ENCODE results near the gene C9orf152. TPM values are rescaled to one million over a fixed set of nuclear protein-coding genes. Genes with fewer than 3 reads are reported as not detected.

Gene C9orf152
- total RNA-seq, 1 experiment from 2014 or later = not detected

DNA sequence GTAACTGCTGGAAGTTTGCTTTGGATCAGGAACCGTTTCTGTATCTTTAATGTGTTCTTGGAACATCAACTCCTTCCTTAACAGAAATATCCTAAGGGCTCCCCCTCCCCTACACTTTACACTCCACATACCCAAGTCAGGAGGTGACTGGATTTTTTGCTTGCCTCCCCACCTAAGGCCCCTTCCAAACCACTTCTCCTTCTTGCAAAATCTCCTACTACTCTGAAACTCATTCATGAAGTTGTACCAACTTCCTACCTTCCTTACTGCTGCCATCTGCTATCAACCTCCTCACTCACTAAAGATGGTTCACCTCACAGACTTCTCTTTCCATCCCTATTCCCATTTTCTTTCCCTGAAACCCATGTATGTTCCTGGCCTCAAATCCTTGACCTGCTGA lies 32.2 kb upstream of the C9orf152 start:
- peaks cover 17% of the 10 kb centered on the region; the same call in 1 of the 2 replicates for H3K36me3 ChIP-seq (ENCODE audit: insufficient read depth, low read length)
- H3K4me1 ChIP-seq (ENCODE audit: low read length) = no peaks in the 10 kb centered on the region
- H3K79me2 ChIP-seq (ENCODE audit: low read length) = no peaks in the 10 kb centered on the region
- H3K9me3 ChIP-seq (ENCODE audit: low read length) = no peaks in the 10 kb centered on the region
- no peaks in the 10 kb centered on the region for H3K9me2 ChIP-seq (replicated peaks; ENCODE audit: insufficient read depth, low read length)
- no peak for DNase-seq
- H2AFZ ChIP-seq (ENCODE audit: low read length) = no peak overlapping the region
- H3K4me3 ChIP-seq (ENCODE audit: low read length) = no peak overlapping the region
- no peak overlapping the region for H3K4me2 ChIP-seq (ENCODE audit: low read depth, low read length, poor library complexity, severe bottlenecking)
- no peaks in the 10 kb centered on the region for H3K27me3 ChIP-seq (ENCODE audit: low read length)
- no peak overlapping the region for H3K9ac ChIP-seq (ENCODE audit: low read length)
- 0 out of 2 replicates have a peak, but pooled peaks cover 5% of the 10 kb centered on the region for H4K20me1 ChIP-seq (ENCODE audit: insufficient read depth, low read depth, low read length)
- H3K27ac ChIP-seq (ENCODE audit: low read length) = no peak overlapping the region

DNA sequence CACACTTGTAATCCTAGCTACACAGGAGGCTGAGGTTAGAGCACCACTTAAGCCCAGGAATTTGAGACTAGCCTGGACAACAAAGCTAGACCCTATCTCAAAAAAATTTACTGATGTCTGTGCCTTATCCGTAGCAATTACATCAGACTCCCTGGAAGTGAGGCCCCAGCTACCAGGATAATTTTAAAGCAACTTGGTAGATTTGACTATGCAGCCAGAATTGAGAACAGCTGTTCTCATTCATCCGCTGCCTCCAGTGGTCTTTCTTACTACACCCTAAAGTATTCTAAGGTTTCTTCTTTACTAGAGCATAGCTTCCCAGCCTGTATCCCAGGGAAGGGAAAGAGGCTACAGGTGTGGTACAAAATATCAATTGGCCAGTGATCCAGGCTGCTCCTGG lies 20.4 kb upstream of the C9orf152 start:
- no peak overlapping the region for H3K9ac ChIP-seq (ENCODE audit: low read length)
- no peak overlapping the region for H2AFZ ChIP-seq (ENCODE audit: low read length)
- no peaks in the 10 kb centered on the region for H3K79me2 ChIP-seq (ENCODE audit: low read length)
- no peaks in the 10 kb centered on the region for H3K9me2 ChIP-seq (replicated peaks; ENCODE audit: insufficient read depth, low read length)
- H3K27ac ChIP-seq (ENCODE audit: low read length) = no peak overlapping the region
- no peaks in the 10 kb centered on the region for H3K36me3 ChIP-seq (ENCODE audit: insufficient read depth, low read length)
- no peaks in the 10 kb centered on the region for H3K27me3 ChIP-seq (ENCODE audit: low read length)
- no peaks in the 10 kb centered on the region for H3K9me3 ChIP-seq (ENCODE audit: low read length)
- no peaks in the 10 kb centered on the region for H4K20me1 ChIP-seq (ENCODE audit: insufficient read depth, low read depth, low read length)
- no peaks in the 10 kb centered on the region for H3K4me1 ChIP-seq (ENCODE audit: low read length)
- no peak overlapping the region for H3K4me3 ChIP-seq (ENCODE audit: low read length)
- H3K4me2 ChIP-seq (ENCODE audit: low read depth, low read length, poor library complexity, severe bottlenecking) = no peak overlapping the region
- no peak for DNase-seq

DNA sequence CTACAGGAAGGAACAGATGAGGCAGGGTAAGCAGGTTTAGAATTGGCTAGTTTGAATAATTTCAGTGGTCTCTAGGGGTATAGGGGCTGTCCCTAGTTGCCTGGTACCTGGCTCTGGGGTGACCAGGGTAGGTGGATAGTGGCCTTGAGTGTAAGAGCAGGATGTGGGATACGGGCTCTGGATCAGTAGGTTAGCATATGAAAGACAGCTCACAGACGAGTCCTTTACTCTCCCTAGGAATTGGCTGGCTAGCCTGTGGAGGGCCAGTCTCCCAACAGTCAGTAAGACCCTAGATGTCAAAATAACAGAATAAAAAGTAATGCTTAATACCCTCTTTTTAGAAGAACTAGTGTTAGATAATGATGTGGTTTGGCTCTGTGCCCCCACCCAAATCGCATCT lies 16.6 kb upstream of the C9orf152 start:
- Histone ChIP-seq H3K36me3 (ENCODE audit: insufficient read depth, low read length) (no peaks in the 10 kb centered on the region), H3K27ac (ENCODE audit: low read length) (no peak overlapping the region), H3K9ac (ENCODE audit: low read length) (no peak overlapping the region), H3K27me3 (ENCODE audit: low read length) (no peaks in the 10 kb centered on the region), H2AFZ (ENCODE audit: low read length) (no peak overlapping the region), H3K4me3 (ENCODE audit: low read length) (no peak overlapping the region), H3K79me2 (ENCODE audit: low read length) (no peaks in the 10 kb centered on the region), H3K4me2 (ENCODE audit: low read depth, low read length, poor library complexity, severe bottlenecking) (no peak overlapping the region), H3K9me3 (ENCODE audit: low read length) (no peaks in the 10 kb centered on the region), H3K4me1 (ENCODE audit: low read length) (no peaks in the 10 kb centered on the region), H3K9me2 (replicated peaks; ENCODE audit: insufficient read depth, low read length) (no peaks in the 10 kb centered on the region), H4K20me1 (ENCODE audit: insufficient read depth, low read depth, low read length) (no peaks in the 10 kb centered on the region)
- no peak for DNase-seq

DNA sequence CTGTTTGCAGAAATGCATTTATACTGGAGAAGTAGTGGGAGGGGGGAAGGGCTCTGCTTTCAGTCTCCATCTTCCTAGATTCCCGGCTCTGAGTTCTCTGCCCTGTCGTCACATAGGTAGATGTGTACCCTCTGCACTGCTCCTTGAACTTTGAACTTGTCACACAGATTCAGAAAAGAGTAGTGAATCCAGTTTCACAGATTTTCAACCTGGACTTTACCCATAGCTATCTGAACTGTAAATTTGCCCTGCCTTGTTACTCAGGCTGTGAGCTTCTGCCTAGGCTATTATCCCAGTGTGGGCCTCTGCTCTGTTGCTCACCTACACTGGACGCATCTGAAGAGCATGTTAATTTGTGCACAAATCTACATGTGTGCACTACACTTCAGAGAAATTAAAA lies 12.8 kb upstream of the C9orf152 start:
- Histone ChIP-seq H3K9ac (ENCODE audit: low read length) (no peak overlapping the region), H3K4me3 (ENCODE audit: low read length) (no peak overlapping the region), H3K36me3 (ENCODE audit: insufficient read depth, low read length) (no peaks in the 10 kb centered on the region), H3K79me2 (ENCODE audit: low read length) (no peaks in the 10 kb centered on the region), H2AFZ (ENCODE audit: low read length) (no peak overlapping the region), H3K27me3 (ENCODE audit: low read length) (no peaks in the 10 kb centered on the region), H3K9me3 (ENCODE audit: low read length) (no peaks in the 10 kb centered on the region), H3K4me2 (ENCODE audit: low read depth, low read length, poor library complexity, severe bottlenecking) (no peak overlapping the region), H3K9me2 (replicated peaks; ENCODE audit: insufficient read depth, low read length) (no peaks in the 10 kb centered on the region), H4K20me1 (ENCODE audit: insufficient read depth, low read depth, low read length) (no peaks in the 10 kb centered on the region; the same call in 1 of the 2 replicates), H3K27ac (ENCODE audit: low read length) (no peak overlapping the region), H3K4me1 (ENCODE audit: low read length) (no peaks in the 10 kb centered on the region)
- no peak for DNase-seq

DNA sequence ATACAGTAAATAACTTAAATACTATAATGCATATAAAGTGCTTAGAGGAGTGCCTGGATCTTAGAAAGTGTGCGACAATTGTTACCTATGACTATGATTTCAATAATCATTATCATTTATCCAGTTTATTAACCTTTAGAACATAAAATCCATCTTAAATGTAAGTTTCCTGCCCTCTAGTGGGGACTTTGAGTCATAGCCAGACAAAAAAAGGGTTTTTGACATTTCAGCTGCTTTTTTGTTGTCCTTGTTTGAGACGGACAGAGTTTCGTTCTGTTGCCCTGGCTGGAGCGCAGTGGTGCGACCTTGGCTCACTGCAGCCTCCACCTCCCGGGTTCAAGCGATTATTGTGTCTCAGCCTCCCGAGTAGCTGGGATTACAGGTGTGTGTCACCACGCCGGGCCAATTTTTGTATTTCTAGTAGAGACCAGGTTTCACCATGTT lies 9.7 kb upstream of the C9orf152 start:
- Histone ChIP-seq H3K4me3 (ENCODE audit: low read length) (no peak overlapping the region), H4K20me1 (ENCODE audit: insufficient read depth, low read depth, low read length) (no peaks in the 10 kb centered on the region; the same call in 1 of the 2 replicates), H3K4me1 (ENCODE audit: low read length) (no peaks in the 10 kb centered on the region), H2AFZ (ENCODE audit: low read length) (no peak overlapping the region), H3K79me2 (ENCODE audit: low read length) (no peaks in the 10 kb centered on the region), H3K9me2 (replicated peaks; ENCODE audit: insufficient read depth, low read length) (no peaks in the 10 kb centered on the region), H3K36me3 (ENCODE audit: insufficient read depth, low read length) (no peaks in the 10 kb centered on the region), H3K27me3 (ENCODE audit: low read length) (no peaks in the 10 kb centered on the region), H3K9me3 (ENCODE audit: low read length) (no peaks in the 10 kb centered on the region), H3K4me2 (ENCODE audit: low read depth, low read length, poor library complexity, severe bottlenecking) (no peak overlapping the region), H3K27ac (ENCODE audit: low read length) (no peak overlapping the region), H3K9ac (ENCODE audit: low read length) (no peak overlapping the region)
- peak; percentile 73 for DNase-seq

DNA sequence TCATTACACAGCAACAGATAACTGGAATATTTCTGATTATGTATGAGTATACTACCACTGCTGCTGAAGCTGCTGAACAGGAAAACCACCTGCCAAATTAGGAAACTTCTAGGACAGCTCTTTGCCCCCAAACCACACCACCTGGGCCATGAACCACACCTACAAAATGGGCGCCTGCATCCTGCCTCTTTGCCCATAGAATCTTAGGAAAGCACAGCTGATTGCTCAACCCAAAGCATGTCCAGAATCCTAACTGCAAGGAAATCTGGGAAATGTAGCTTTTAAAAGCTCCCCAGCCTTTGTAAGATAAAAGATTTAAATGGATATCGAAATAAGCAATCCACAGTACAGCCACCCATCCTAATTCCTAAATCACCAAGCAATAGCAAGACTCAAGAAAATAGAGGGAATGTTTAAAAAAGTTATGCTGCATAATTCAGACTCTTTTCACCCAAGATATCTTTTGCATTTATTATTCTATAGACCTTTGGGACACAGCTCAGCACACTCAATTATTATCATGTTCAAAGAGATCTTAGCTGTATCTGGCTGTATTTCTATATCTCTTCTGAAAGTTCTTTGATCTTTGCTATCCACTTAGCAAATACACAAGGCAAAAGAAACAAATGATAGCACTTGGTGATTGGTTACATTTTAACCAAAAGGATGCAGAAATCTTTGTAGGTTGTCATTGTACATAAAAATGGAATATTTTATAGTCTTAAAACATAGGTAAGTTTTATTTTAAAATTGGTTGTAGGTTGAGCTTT lies 6.8 kb upstream of the C9orf152 start:
- Histone ChIP-seq H3K4me2 (ENCODE audit: low read depth, low read length, poor library complexity, severe bottlenecking) (no peak overlapping the region), H2AFZ (ENCODE audit: low read length) (no peak overlapping the region), H3K27me3 (ENCODE audit: low read length) (no peaks in the 10 kb centered on the region), H3K36me3 (ENCODE audit: insufficient read depth, low read length) (no peaks in the 10 kb centered on the region), H3K9me2 (replicated peaks; ENCODE audit: insufficient read depth, low read length) (no peaks in the 10 kb centered on the region), H3K9me3 (ENCODE audit: low read length) (no peaks in the 10 kb centered on the region), H4K20me1 (ENCODE audit: insufficient read depth, low read depth, low read length) (no peaks in the 10 kb centered on the region; the same call in 1 of the 2 replicates), H3K79me2 (ENCODE audit: low read length) (no peaks in the 10 kb centered on the region), H3K9ac (ENCODE audit: low read length) (no peak overlapping the region), H3K4me3 (ENCODE audit: low read length) (no peak overlapping the region), H3K27ac (ENCODE audit: low read length) (no peak overlapping the region), H3K4me1 (ENCODE audit: low read length) (no peaks in the 10 kb centered on the region)
- no peak for DNase-seq

DNA sequence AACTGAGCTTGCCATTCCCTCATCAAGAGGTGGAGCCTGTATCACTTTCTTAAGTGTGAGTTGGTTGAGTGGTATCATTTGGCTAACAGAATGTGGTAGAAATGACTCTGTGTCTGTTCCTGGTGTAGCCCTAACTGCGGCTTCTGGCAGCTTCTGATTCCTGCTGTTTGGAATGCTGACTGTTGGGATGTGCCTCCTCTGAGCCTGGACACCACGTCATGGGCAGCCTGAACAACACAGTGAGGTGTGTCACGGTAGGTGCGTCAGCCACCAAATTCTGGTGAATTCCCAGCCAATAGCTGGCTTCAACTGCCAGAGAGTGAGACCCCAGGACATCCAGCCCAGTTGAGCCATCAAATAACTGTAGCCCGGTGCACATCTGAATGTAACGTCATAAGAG lies 6.1 kb upstream of the C9orf152 start:
- Histone ChIP-seq H3K9me3 (ENCODE audit: low read length) (no peaks in the 10 kb centered on the region), H3K9me2 (replicated peaks; ENCODE audit: insufficient read depth, low read length) (no peaks in the 10 kb centered on the region), H3K4me1 (ENCODE audit: low read length) (no peaks in the 10 kb centered on the region), H4K20me1 (ENCODE audit: insufficient read depth, low read depth, low read length) (no peaks in the 10 kb centered on the region; the same call in 1 of the 2 replicates), H3K9ac (ENCODE audit: low read length) (no peak overlapping the region), H2AFZ (ENCODE audit: low read length) (no peak overlapping the region), H3K4me2 (ENCODE audit: low read depth, low read length, poor library complexity, severe bottlenecking) (no peak overlapping the region), H3K4me3 (ENCODE audit: low read length) (no peak overlapping the region), H3K27me3 (ENCODE audit: low read length) (no peaks in the 10 kb centered on the region), H3K79me2 (ENCODE audit: low read length) (no peaks in the 10 kb centered on the region), H3K27ac (ENCODE audit: low read length) (no peak overlapping the region), H3K36me3 (ENCODE audit: insufficient read depth, low read length) (no peaks in the 10 kb centered on the region)
- no peak for DNase-seq

DNA sequence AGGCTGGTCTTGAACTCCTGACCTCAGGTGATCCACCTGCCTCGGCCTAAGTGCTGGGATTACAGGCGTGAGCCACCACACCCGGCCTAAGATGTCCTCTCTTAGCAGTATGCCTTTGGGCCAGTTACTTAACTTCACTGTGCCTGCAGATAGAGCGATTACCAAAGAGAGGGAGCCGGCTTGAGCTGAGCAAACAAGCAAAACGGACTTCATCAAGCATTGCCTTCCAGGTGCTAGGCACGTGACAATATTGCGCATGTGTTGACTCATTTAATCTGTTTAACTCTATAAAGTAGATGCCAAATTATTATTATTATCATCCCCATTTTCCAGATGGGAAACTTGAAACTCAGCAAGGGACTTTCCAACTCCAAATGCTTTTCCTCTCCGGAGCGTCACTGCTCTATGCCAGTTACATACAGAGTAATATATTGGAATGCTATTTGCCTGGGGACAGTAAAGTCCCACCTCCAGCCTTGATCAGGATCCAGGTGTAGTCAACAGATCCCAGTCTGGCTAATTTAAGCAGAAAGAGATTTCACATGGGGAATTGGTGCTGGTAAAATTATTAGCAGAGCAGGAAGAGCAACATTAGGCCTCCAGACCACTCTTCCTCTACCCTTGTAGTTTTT lies 5.6 kb upstream of the C9orf152 start:
- DNase-seq = no peak

More for the DNA sequence above, 5.6 kb upstream of the C9orf152 start:
- Histone ChIP-seq H3K79me2 (ENCODE audit: low read length) (no peaks in the 10 kb centered on the region), H3K36me3 (ENCODE audit: insufficient read depth, low read length) (no peaks in the 10 kb centered on the region), H3K27me3 (ENCODE audit: low read length) (no peaks in the 10 kb centered on the region), H3K9me2 (replicated peaks; ENCODE audit: insufficient read depth, low read length) (no peaks in the 10 kb centered on the region), H3K4me2 (ENCODE audit: low read depth, low read length, poor library complexity, severe bottlenecking) (no peak overlapping the region), H2AFZ (ENCODE audit: low read length) (no peak overlapping the region), H4K20me1 (ENCODE audit: insufficient read depth, low read depth, low read length) (no peaks in the 10 kb centered on the region; the same call in 1 of the 2 replicates), H3K9ac (ENCODE audit: low read length) (no peak overlapping the region), H3K4me3 (ENCODE audit: low read length) (no peak overlapping the region), H3K4me1 (ENCODE audit: low read length) (no peaks in the 10 kb centered on the region), H3K27ac (ENCODE audit: low read length) (no peak overlapping the region), H3K9me3 (ENCODE audit: low read length) (no peaks in the 10 kb centered on the region)

All from Karpas-422 (cell line).